HG03460 (cell line): ENCODE data around the gene FLII.

Experiments used
- ATAC-seq: cut with Tn5 transposase; IDR thresholded peaks from one replicate; pipeline ENCODE4 v1.9.1; 2021; ENCODE audit not compliant: unreplicated experiment

The FLII gene

GRCh38 chr17:18245038-18245776 is 13.3 kb downstream of the FLII start:
- no peak for ATAC-seq

GRCh38 chr17:18241229-18241871 is 17.2 kb downstream of the FLII start:
- no peak for ATAC-seq

- no peak for ATAC-seq
Measured at GRCh38 chr17:18240449-18240848, 18.1 kb downstream of the FLII start.

- no peak for ATAC-seq
Measured at GRCh38 chr17:18238299-18238698, 20.2 kb downstream of the FLII start.

GRCh38 chr17:18237461-18237860 is 21.1 kb downstream of the FLII start:
- ATAC-seq, result no peak

- no peak for ATAC-seq
Measured at GRCh38 chr17:18236494-18236893, 22.0 kb downstream of the FLII start.

- no peak for ATAC-seq
Measured at GRCh38 chr17:18235743-18236256, 22.7 kb downstream of the FLII start.

- no peak for ATAC-seq
Measured at GRCh38 chr17:18234853-18235380, 23.6 kb downstream of the FLII start.

GRCh38 chr17:18233803-18234518 is 24.6 kb downstream of the FLII start:
- ATAC-seq, result no peak

- no peak for ATAC-seq
Measured at GRCh38 chr17:18231164-18231563, 27.4 kb downstream of the FLII start.

GRCh38 chr17:18230288-18231141 is 28.0 kb downstream of the FLII start:
- no peak for ATAC-seq

GRCh38 chr17:18229771-18230170 is 28.8 kb downstream of the FLII start:
- no peak for ATAC-seq

- ATAC-seq, result no peak
Measured at GRCh38 chr17:18229254-18229653, 29.3 kb downstream of the FLII start.

- ATAC-seq, result no peak
Measured at GRCh38 chr17:18228176-18228682, 30.3 kb downstream of the FLII start.

GRCh38 chr17:18227635-18228034 is 30.9 kb downstream of the FLII start:
- ATAC-seq, result no peak

GRCh38 chr17:18226284-18226945 is 32.1 kb downstream of the FLII start:
- ATAC-seq, result no peak

- ATAC-seq, result peak; percentile 9
Measured at GRCh38 chr17:18225642-18226283, 32.8 kb downstream of the FLII start.

- ATAC-seq, result peak; percentile 82
Measured at GRCh38 chr17:18225121-18225641, 33.4 kb downstream of the FLII start, which contains the start of gene LLGL1. Gene LLGL1, plus strand, starts transcription at chr17:18225635. Its CDS starts 48 bp downstream, at chr17:18225683.
